HCT116 (cell line): Measurements from ENCODE around the gene UBAC2. TPM values are rescaled to one million over a fixed set of nuclear protein-coding genes. Genes with fewer than 3 reads are reported as not detected.
A peak's percentile ranks its signal among the peaks of the same experiment; 100 is the strongest.

Experiments
- ATAC-seq: fragments of 200-7000 bp; cut with Tn5 transposase; 2 replicates; pipeline ENCODE4 v1.9.1; 2020; ENCODE audit warnings: mild to moderate bottlenecking, moderate library complexity
- BruUV-seq: library from RNA; stranded (reverse); fragments of 400-500 nt; replicated peaks from 2 replicates; lab custom pipeline; 2021; lab: Mats Ljungman, UMichigan
- CTCF ChIA-PET: fragments of 300-600 bp; sonication (Branson Sonifier 250); formaldehyde crosslinking; loops from one replicate; lab custom pipeline; 2021; ENCODE audit warnings: antibody characterized with exemption; lab: Charles Lee
- POLR2A ChIA-PET: fragments of 300-600, 350-600 bp; sonication (Branson Sonifier 250); formaldehyde crosslinking; loops from one replicate; lab custom pipeline; 2021; ENCODE audit warnings: antibody characterized with exemption; lab: Charles Lee
- RAD21 ChIA-PET, 2 experiments: fragments of 300-600 bp; sonication (Branson Sonifier 250); formaldehyde crosslinking; loops; one replicate each; lab custom pipeline; 2023; ENCODE audit warnings: low total read pairs in 2 of 2; ENCODE audit not compliant: uncharacterized antibody in 2 of 2, unreplicated experiment in 2 of 2, low non-redundant PET in 1 of 2; lab: Charles Lee
- DNase-seq: peaks from one replicate; pipeline ENCODE4 v3.0.0-alpha.2; 2010; ENCODE audit warnings: low read depth, low spot score
- H2AFZ ChIP-seq: fragments of 200-600 bp; shearing (Covaris generic), sonication (generic); 2 replicates; pipeline ENCODE4 v1.6.1; 2017; ENCODE audit warnings: low read depth, mixed run types, mixed read lengths, antibody characterized with exemption, low read length; ENCODE audit not compliant: poor library complexity, severe bottlenecking
- H3K27ac ChIP-seq: 2 replicates; pipeline ENCODE4 v1.5.1; 2012; ENCODE audit warnings: low read depth, low read length
- H3K27me3 ChIP-seq: fragments of 200-600 bp; sonication (generic); 2 replicates; pipeline ENCODE4 v1.6.1; 2016; ENCODE audit warnings: mixed run types, low read length, mixed read lengths; ENCODE audit not compliant: insufficient read depth
- H3K36me3 ChIP-seq, 2 experiments: fragments of 200-500 bp in 1 of 2; fragments of 200-600 bp in 1 of 2; sonication (Bioruptor generic) in 1 of 2; sonication (generic) in 1 of 2; 2 replicates each; pipeline versions ENCODE4 v1.5.1 to v1.6.1; 2014 to 2016; ENCODE audit warnings: low read length in 2 of 2, inconsistent platforms in 1 of 2, mixed read lengths in 1 of 2, mixed run types in 1 of 2; ENCODE audit not compliant: insufficient read depth in 2 of 2, control insufficient read depth in 1 of 2
- H3K4me1 ChIP-seq, 2 experiments: fragments of 200-600 bp in 1 of 2; sonication (generic) in 1 of 2; 2 replicates each; pipeline versions ENCODE4 v1.5.1 to v1.6.1; 2012 to 2017; ENCODE audit warnings: low read length in 2 of 2, inconsistent platforms in 1 of 2, mild to moderate bottlenecking in 1 of 2, mixed read lengths in 1 of 2, mixed run types in 1 of 2, moderate library complexity in 1 of 2; ENCODE audit not compliant: insufficient read depth in 2 of 2, control insufficient read depth in 1 of 2
- H3K4me2 ChIP-seq: fragments of 200-600 bp; sonication (generic); 2 replicates; pipeline ENCODE4 v1.6.1; 2017; ENCODE audit warnings: mixed run types, low read length, mixed read lengths
- H3K4me3 ChIP-seq, 2 experiments: fragments of 200-600 bp in 1 of 2; sonication (generic) in 1 of 2; replicated peaks in 1 of 2; 2 replicates each; pipeline ENCODE4 v1.5.1; 2011 to 2016; ENCODE audit warnings: low read length in 2 of 2, control low read depth in 1 of 2, low read depth in 1 of 2, mild to moderate bottlenecking in 1 of 2, mixed read lengths in 1 of 2, mixed run types in 1 of 2
- H3K79me2 ChIP-seq: fragments of 200-600 bp; sonication (generic); 2 replicates; pipeline ENCODE4 v1.6.1; 2017; ENCODE audit warnings: mild to moderate bottlenecking, mixed run types, low read length, moderate library complexity, mixed read lengths; ENCODE audit not compliant: insufficient read depth
- H3K9ac ChIP-seq: fragments of 200-600 bp; sonication (generic); 2 replicates; pipeline ENCODE4 v1.6.1; 2016; ENCODE audit warnings: low read length, mixed read lengths
- H3K9me2 ChIP-seq: fragments of 200-600 bp; sonication (generic), shearing (Covaris generic); 2 replicates; pipeline ENCODE4 v1.6.1; 2017; ENCODE audit warnings: mixed run types, mild to moderate bottlenecking, moderate library complexity; ENCODE audit not compliant: insufficient read depth
- H3K9me3 ChIP-seq, 2 experiments: fragments of 200-500 bp in 1 of 2; fragments of 200-600 bp in 1 of 2; sonication (Bioruptor generic) in 1 of 2; sonication (generic) in 1 of 2; 2 replicates each; pipeline ENCODE4 v1.6.1; 2014 to 2017; ENCODE audit warnings: low read length in 2 of 2, mixed read lengths in 2 of 2, inconsistent platforms in 1 of 2, low read depth in 1 of 2, mild to moderate bottlenecking in 1 of 2, mixed run types in 1 of 2, moderate library complexity in 1 of 2; ENCODE audit not compliant: control insufficient read depth in 1 of 2, insufficient read depth in 1 of 2
- H4K20me1 ChIP-seq: fragments of 200-600 bp; sonication (generic), shearing (Covaris generic); 2 replicates; pipeline ENCODE4 v1.6.1; 2017; ENCODE audit warnings: mixed run types, mild to moderate bottlenecking, moderate library complexity; ENCODE audit not compliant: insufficient read depth
- ATF3 ChIP-seq: IDR thresholded peaks from 2 replicates; pipeline ENCODE4 v1.6.1; 2012
- CBX3 ChIP-seq: IDR thresholded peaks from 2 replicates; pipeline ENCODE4 v1.6.1; 2012; ENCODE audit warnings: low read depth
- CEBPB ChIP-seq: IDR thresholded peaks from 2 replicates; pipeline ENCODE4 v1.6.1; 2012; ENCODE audit warnings: low read depth
- CTCF ChIP-seq, 3 experiments: fragments of 200-600 bp in 1 of 3; sonication (generic) in 1 of 3; IDR thresholded peaks in 2 of 3; conservative IDR thresholded peaks in 1 of 3; 2 replicates each; pipeline ENCODE4 v1.5.1; 2012 to 2017; ENCODE audit warnings: low read depth in 2 of 3, low read length in 2 of 3, antibody characterized with exemption in 1 of 3, borderline replicate concordance in 1 of 3, control low read depth in 1 of 3, mild to moderate bottlenecking in 1 of 3, mixed read lengths in 1 of 3, mixed run types in 1 of 3, moderate library complexity in 1 of 3; ENCODE audit not compliant: insufficient read depth in 1 of 3
- EGR1 ChIP-seq: IDR thresholded peaks from 2 replicates; pipeline ENCODE4 v1.6.1; 2012; ENCODE audit warnings: low read depth
- ELF1 ChIP-seq: IDR thresholded peaks from 2 replicates; pipeline ENCODE4 v1.6.1; 2012; ENCODE audit warnings: low read depth, borderline replicate concordance
- EZH2 ChIP-seq: fragments of 200-600 bp; sonication (generic); IDR thresholded peaks from 2 replicates; pipeline ENCODE4 v1.6.1; 2017; ENCODE audit warnings: antibody characterized with exemption, mixed run types
- FOSL1 ChIP-seq: IDR thresholded peaks from 2 replicates; pipeline ENCODE4 v1.6.1; 2012; ENCODE audit warnings: low read depth
- JUND ChIP-seq: IDR thresholded peaks from 2 replicates; pipeline ENCODE4 v1.6.1; 2012
- MAX ChIP-seq: IDR thresholded peaks from 2 replicates; pipeline ENCODE4 v1.6.1; 2012
- POLR2AphosphoS5 ChIP-seq: IDR thresholded peaks from 2 replicates; pipeline ENCODE4 v1.6.1; 2011; ENCODE audit warnings: mild to moderate bottlenecking, low read depth, low read length, moderate library complexity
- REST ChIP-seq: IDR thresholded peaks from 2 replicates; pipeline ENCODE4 v1.6.1; 2012; ENCODE audit warnings: low read depth
- SIN3A ChIP-seq: IDR thresholded peaks from 2 replicates; pipeline ENCODE4 v1.6.1; 2012; ENCODE audit warnings: low read depth
- SP1 ChIP-seq: IDR thresholded peaks from 2 replicates; pipeline ENCODE4 v1.6.1; 2012; ENCODE audit warnings: low read depth
- TCF7L2 ChIP-seq: IDR thresholded peaks from 2 replicates; pipeline ENCODE4 v1.7.0; 2011; ENCODE audit warnings: borderline replicate concordance, inconsistent platforms; ENCODE audit not compliant: insufficient read depth, insufficient read length; ENCODE audit errors: extremely low read depth
- ZBTB33 ChIP-seq: IDR thresholded peaks from 2 replicates; pipeline ENCODE4 v1.6.1; 2011; ENCODE audit warnings: mild to moderate bottlenecking, low read length, moderate library complexity; ENCODE audit not compliant: insufficient replicate concordance; ENCODE audit errors: extremely low read depth
- ZNF274 ChIP-seq: fragments of 200-500 bp; sonication (Bioruptor generic); IDR thresholded peaks from 2 replicates; pipeline ENCODE4 v1.6.1; 2014; ENCODE audit warnings: mild to moderate bottlenecking, low read depth, low read length, inconsistent platforms
- intact Hi-C: fragments of 100-400 bp; cut with micrococcal nuclease; formaldehyde crosslinking; loops from 2 replicates; pipeline ENCODE4 v1.10.0; 2022
- total RNA-seq: library from RNA; stranded (reverse); gene quantifications from one replicate; pipeline ENCODE4 v1.2.1, GENCODE V29; 2021; ENCODE audit not compliant: unreplicated experiment

UBAC2 gene
- total RNA-seq, 1 experiment from 2014 or later, result 67.4 TPM

- Histone ChIP-seq H2AFZ (no peak overlapping the region), H3K4me2 (peak overlapping the region; percentile 52), H3K4me1 (peaks cover 44 to 71% of the 10 kb centered on the region in 2 experiments), H3K4me3 (no peak overlapping the region), H3K27ac (peak overlapping the region; percentile 39; the same call in 1 of the 2 replicates), H4K20me1 (no peaks in the 10 kb centered on the region), H3K9ac (peak overlapping the region; percentile 35), H3K36me3 (0 out of 4 replicates have a peak, but pooled peaks cover 0 to 6% of the 10 kb centered on the region in 2 experiments), H3K9me2 (no peaks in the 10 kb centered on the region), H3K27me3 (no peaks in the 10 kb centered on the region), H3K79me2 (peaks cover 28% of the 10 kb centered on the region), H3K9me3 (no peaks in the 10 kb centered on the region)
- ATAC-seq, result peak; percentile 78
- no peak for DNase-seq
- ChIA-PET POLR2A (no interaction called here), CTCF (no interaction called here), RAD21 (no interaction called here)
- intact Hi-C loops, result no loop called here
- BruUV-seq, result TSS peak; percentile 32
- TF ChIP-seq FOSL1 (no peak), CEBPB (no peak), MAX (0 out of 2 replicates have a peak, but pooled peaks have one; percentile 5), POLR2AphosphoS5 (no peak), SIN3A (no peak), ATF3 (no peak), ELF1 (no peak), CBX3 (no peak), REST (no peak), TCF7L2 (no peak), EGR1 (no peak), ZBTB33 (no peak), CTCF (IDR thresholded peaks at IDR 0.05 in 2 of 3, conservative IDR thresholded peaks at IDR 0.05 in 1 of 3; ENCODE audit: borderline replicate concordance in 1 of 3, insufficient read depth in 1 of 3, low read depth in 2 of 3, low read length in 2 of 3) (no peak), ZNF274 (no peak), EZH2 (no peak), SP1 (0 out of 2 replicates have a peak, but pooled peaks have one; percentile 20), JUND (no peak)
Observed at GRCh38 chr13:99307648-99308339, 107.1 kb downstream of the UBAC2 start.
